HG03064 (cell line): Measurements from ENCODE around the gene RXRB.

Experiments used
- ATAC-seq: cut with Tn5 transposase; IDR thresholded peaks from one replicate; pipeline ENCODE4 v1.9.1; 2021; ENCODE audit warnings: low read depth; ENCODE audit not compliant: unreplicated experiment

Gene RXRB

GRCh38 chr6:33212857-33213165 is 12.3 kb upstream of the RXRB start:
- no peak for ATAC-seq

GRCh38 chr6:33211666-33212422 is 11.4 kb upstream of the RXRB start:
- no peak for ATAC-seq

DNA sequence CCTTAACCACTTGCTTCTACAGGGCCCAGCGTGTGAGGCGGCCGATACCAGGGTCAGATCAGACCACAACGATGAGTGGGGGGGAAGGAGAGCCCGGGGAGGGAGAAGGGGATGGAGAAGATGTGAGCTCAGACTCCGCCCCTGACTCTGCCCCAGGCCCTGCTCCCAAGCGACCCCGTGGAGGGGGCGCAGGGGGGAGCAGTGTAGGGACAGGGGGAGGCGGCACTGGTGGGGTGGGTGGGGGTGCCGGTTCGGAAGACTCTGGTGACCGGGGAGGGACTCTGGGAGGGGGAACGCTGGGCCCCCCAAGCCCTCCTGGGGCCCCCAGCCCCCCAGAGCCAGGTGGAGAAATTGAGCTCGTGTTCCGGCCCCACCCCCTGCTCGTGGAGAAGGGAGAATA is 10.7 kb upstream of the RXRB start:
- ATAC-seq: no peak

DNA sequence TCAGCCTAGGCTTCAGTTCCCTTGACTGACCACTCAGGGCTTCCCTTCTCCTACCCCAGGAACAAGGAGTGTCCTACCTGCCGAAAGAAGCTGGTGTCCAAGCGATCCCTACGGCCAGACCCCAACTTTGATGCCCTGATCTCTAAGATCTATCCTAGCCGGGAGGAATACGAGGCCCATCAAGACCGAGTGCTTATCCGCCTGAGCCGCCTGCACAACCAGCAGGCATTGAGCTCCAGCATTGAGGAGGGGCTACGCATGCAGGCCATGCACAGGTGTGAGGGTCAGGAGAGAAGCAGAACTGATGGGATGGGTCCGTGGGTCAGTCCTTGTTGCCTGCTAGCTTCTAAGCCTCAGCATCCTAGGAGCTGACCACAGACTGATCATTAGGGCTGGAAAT is 9.4 kb upstream of the RXRB start:
- ATAC-seq: no peak

GRCh38 chr6:33208091-33208967 is 7.9 kb upstream of the RXRB start, which contains the start of gene RING1:
Gene RING1 (plus strand): TSS chr6:33208500. CDS start chr6:33208823, 323 bp downstream.
- ATAC-seq: no peak

DNA sequence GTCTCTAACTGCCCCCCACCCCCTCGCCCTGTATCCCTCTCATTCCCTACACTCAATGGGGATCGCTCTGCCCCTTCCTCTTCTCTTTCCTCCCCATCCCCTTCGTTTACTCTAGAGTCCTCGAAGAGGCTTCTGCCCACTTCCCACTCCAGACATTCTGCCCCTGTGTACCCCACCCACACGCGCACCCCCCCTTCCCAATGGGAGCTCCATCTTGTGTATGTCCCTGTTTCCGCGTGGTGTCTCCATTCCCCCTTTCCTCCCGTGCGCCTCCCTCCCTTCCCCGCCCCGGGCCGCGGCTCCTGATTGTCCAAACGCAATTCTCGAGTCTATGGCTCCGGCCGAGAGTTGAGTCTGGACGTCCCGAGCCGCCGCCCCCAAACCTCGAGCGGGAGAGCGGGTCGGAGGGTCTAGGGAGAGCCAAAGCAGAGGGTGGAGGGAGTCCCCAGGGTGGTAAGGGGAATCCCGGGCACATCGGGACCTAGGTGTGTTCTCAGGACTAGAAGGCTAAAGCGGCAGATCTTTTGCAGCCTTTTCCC is 7.2 kb upstream of the RXRB start:
- ATAC-seq: no peak

DNA sequence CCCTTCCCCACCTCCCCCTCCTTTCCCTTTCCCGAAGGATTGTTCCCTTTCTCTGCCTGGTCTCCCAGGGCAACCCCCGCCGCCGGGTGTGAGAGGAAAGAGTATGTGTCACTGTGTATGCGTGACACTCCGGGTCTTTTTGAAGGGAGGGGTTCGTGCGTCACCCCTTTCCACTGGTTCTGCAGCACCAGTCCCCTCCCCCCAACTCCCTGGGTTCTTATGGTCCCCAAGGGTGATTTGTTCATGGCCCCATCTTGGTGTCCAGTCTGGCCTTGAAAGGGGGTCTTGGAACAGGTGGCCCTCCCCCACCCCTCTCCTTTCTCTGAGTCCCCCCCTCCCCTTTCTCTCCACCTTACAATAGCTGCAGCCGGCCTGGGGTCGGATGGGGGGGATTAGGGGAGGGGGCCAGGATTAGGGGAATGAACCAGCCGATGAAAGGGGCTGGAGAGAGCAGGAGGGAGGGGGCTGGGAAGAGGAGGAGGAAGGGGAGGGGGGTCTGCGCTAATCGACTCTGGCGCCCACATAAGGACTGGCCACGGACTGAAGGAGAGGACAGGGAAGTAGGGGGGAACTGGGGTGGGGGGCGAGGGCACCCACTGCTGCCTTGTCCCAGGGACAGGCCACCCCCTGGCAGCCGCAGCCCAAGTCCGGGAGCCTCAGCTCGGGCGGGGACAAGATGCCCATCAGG is 6.5 kb upstream of the RXRB start:
- no peak for ATAC-seq

- ATAC-seq: no peak
Observed at GRCh38 chr6:33206027-33206863, 5.8 kb upstream of the RXRB start.

- ATAC-seq: no peak
Observed at GRCh38 chr6:33205191-33206026, 4.9 kb upstream of the RXRB start.

- no peak for ATAC-seq
Observed at GRCh38 chr6:33204415-33205190, 4.1 kb upstream of the RXRB start, which contains the start of gene HSD17B8. Gene HSD17B8 (plus strand): TSS chr6:33204655. CDS start chr6:33204669, 14 bp downstream.

DNA sequence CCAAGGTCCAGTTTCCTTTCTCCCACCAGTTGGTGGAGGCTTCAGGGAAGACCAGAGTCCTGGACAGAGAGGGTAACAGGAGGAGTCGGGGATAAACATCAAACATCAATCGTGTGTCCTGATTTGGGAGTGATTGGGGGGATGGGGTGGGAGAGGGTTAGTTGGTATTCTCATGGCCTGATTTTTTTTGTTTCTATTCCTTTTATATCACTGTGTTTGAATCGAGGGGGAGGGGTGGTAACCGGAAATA is 3.6 kb upstream of the RXRB start:
- ATAC-seq: no peak

DNA sequence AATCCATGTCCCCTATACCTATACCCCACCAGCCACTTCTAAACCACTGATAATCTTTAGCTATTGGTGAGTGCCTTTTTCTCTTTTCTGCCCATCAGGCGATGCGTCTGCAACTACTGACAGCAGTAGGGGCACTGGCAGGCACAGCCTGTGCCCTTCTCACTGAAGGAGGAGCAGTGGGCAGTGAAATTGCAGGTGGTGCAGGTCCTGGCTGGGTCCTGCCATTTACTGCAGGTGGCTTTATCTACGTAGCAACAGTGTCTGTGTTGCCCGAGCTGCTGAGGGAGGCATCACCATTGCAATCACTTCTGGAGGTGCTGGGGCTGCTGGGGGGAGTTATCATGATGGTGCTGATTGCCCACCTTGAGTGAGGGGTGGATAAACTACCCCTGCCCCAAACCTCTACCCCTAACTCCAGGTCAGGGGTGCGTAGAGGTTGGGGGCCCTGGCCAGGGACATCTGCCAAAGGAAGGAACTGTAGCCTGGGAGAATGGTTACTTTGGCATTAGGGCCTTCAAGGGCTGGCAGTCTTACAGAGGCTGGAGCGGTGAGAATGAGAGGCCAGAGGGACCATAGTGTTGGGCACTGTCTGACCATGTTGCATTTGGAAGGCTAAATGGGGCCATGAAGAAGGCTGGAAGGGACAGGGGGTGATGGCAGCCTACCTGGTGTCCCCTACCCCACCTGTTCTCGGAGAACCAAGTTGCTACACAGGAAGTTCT is 3.1 kb upstream of the RXRB start:
- ATAC-seq: no peak

DNA sequence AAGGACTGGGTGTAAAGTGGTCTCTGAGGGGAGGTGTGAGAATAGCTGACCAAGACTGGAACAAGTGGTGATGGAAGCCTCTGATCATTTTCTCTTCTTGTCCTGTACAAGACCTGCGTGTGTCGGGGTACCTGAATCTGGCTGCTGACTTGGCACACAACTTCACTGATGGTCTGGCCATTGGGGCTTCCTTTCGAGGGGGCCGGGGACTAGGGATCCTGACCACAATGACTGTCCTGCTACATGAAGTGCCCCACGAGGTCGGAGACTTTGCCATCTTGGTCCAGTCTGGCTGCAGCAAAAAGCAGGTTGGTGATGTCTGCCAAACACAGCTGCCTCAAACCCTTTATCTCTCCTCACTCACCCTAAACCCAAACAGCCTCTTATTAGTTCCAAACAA is 2.3 kb upstream of the RXRB start:
- no peak for ATAC-seq

DNA sequence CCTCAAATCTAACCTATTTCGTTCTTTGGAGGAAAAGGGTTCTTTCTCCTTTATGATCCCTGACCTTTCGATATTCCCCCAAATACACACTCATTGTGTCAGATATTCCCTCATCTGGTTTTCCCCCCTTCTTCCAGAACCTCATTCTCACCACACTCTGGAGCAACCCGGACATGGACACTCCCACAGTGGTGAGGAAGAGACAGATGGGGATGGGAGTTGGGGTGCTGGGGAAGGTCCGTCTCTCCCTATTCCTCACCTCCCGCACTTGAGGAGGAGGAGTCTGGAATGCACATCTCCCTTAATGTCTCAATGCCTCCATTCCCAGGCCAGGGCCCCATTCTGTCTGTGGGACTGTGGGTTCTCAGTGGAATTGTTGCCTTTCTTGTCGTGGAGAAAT is 1.5 kb upstream of the RXRB start:
- ATAC-seq: no peak

- ATAC-seq: no peak
Observed at GRCh38 chr6:33201147-33201545, 681 bp upstream of the RXRB start.

DNA sequence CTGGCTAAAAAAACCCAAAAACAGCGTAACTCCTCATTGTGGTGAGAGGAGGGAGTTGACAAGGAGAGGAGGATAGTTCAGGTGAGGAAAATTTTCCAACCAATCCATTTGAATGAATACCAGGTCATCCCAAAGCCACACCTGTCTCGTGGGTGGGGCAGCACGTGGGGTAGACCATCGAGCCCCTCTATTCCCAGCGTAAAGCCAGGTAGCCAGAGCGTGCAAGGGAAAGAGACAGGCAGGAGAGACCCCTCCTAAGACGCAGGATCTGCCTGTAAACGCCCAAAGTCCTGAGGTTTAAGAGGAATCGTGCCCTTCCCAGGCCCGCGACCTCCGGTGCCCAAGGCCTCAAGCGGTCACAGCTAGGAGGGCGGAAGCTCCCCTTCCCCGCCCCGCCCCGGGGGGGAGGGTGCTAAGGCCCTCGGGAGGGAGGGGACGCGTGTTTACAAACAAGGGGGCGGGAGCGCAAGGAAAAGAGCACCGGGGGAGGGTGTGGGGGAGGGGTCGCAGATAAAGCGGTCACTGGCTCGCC is 712 bp downstream of the RXRB start:
- ATAC-seq: peak; percentile 24

GRCh38 chr6:33198853-33199436 is 1.5 kb downstream of the RXRB start:
- no peak for ATAC-seq
